Inferior parietal cortex (tissue), 1 donor: ENCODE results near the gene SEMA7A.
A peak's percentile ranks its signal among the peaks of the same experiment; 100 is the strongest.
"Not testable (repeated sequence)": the region's sequence is repeated elsewhere in the genome, so short reads cannot be mapped to it uniquely, and the experiment has no call there.

Source experiments
- DNase-seq: peaks from one replicate; pipeline ENCODE4 v3.0.0-alpha.2; 2016; ENCODE audit errors: extremely low spot score

Gene SEMA7A

DNA sequence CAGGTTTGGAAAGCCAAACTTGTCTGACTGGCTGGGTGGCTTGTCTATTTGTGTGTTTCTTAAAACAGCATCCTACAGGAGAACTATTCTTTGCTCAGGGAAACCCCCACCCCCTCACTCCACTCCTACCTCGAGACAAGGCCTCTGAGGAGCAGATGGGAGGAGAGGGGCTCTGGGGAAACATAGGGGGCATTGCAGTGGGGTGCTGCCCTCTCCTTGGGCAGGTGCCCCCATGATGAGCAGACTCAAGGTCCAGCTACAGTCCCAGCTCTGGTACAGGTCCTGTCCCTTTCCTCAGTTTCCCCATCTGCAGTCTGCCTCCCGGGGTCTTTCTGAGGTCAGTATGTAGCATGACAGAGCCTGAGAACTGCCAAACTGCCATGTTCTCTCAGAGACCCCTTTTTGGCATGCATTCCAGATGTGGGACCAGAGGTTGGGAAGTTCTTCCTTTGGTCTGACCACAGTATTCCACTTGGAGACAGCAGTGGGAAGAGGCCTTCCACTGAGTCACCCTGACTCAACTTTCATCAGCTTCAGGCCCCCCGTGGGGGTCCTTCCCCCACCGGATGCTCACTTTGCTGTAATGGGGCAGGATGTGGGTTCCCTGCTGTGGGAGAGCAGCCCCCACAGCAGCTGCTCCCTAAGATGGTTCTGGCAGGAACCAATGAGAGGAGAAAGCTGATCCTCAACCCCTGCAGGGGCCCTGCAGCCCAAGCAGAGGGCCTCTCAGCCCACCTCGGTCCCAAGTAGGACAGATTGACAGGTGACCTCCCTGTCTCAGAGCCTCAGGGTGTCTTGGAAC lies 34.0 kb downstream of the SEMA7A start:
- DNase-seq, result no peak

DNA sequence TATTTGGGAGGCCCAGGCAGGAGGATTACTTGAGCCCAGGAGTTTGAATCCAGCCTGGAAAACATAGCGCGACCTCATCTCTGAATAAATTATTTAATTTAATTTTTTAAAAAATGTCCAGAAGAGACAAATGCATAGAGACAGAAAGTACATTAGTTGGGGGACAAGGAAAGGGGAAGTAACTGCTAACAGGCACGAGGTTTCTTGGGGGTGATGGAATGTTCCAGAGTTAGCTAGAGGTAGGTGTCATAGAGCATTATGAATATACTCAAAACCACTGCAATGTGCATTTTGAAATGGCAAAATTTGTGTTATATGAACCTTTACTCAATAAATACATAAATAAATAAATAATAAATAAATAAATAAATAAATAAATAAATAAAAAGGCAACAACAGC lies 34.7 kb downstream of the SEMA7A start:
- no peak for DNase-seq

DNA sequence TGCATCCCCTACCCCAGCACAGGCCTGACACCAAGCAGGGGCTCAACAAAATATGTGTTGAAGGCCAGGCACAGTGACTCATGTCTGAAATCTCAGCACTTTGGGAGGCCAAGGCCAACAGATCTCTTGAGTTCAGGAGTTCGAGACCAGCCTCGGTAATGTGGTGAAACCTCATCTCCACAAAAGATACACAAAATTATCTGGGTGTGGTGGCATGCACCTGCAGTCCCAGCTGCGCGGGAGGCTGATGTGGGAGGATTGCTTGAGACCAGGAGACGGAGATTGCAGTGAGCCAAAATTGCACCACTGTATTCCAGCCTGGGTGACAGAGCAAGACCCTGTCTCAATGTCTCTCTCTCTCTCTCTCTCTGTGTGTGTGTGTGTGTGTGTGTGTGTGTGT lies 35.6 kb downstream of the SEMA7A start:
- no peak for DNase-seq

DNA sequence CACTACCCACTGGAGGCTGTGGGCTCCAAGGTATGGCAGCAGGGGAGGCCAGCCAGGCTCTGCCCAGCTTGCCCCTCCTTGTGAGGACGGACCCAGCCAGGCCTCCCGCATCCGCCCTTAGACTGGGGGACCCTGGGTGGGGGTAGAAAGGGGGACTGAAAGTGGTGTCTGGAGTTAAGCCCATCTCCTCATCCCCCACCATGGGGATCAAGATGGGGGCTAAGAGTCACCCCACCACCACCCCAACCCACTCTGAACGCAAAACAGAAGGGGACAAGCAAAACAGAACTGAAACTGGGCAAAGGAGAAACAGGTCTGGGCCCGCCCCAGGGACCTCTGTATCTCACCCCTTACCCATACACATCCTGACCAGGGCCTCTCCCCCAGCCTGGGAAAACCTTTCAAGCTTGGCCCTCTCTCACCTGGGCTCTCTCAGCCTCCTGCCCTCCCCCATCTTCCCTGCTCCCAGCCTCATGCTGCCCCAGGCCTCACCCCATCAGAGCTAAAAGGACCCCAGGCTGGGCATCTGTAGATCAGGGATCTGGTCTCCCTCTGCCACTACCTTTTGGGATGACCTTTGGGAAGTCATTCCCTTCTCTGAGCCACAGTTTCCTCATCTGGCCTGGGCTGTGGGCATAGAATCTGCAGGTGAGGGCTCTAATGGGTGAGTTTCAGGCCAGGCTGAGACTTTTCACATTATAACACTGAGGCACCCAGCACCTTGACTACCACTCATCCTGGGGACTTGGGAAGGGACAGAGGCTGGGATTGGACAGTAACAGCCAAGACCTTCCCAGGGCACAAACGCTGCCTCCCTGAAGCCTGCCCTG lies 36.3 kb downstream of the SEMA7A start:
- DNase-seq, result no peak

DNA sequence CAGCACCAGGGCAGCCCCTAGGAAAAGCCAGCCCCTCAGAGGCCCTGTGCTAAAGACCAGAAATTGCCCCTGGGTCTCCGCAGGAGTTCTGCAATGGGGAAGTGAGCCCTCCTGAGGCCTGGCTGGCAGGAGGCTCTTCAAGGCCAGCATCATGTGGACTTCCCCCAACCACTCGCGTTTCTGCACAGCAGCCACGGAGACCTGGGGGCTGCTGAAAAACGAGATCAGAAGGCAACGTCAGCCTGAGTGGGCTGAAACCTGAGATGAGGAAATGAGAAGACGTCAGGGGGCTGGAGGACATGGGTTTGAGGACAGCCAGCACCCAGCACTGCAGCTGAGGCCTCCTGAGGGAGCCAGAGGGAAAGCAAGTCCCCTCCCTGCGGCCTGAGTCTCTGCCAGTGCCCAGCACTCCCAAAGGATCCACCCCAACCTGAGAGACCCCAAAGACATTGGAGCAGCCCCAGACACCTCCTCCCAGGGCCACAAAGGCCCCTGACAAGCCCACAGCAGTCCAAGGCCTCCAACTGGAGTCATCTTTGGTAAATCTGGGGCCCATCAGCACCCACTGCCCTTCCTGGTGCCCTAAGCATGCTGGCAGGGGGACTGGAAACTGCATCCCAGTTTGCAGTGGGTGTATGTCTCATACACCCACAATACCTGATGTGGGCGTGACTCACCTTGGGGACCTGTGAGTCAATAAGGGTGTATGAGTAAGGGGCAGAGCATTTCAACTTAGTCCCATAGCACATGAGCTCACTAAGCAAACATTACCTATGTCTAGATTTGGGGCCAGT lies 37.1 kb downstream of the SEMA7A start:
- no peak for DNase-seq

DNA sequence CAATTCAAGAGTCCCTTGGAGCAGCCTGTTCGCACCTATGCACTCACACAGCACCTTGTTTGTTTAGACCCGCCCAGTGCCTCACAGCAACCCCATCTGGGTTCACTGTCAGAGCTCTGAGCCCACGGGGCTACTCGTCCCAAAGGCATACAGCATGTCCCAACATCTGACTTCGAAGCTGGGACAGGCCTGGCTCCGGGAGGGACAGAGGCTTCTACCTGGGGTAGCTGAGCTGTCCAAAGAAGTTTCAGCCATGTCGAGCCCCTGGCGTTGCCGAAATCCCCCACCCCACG lies 37.7 kb downstream of the SEMA7A start:
- no peak for DNase-seq

DNA sequence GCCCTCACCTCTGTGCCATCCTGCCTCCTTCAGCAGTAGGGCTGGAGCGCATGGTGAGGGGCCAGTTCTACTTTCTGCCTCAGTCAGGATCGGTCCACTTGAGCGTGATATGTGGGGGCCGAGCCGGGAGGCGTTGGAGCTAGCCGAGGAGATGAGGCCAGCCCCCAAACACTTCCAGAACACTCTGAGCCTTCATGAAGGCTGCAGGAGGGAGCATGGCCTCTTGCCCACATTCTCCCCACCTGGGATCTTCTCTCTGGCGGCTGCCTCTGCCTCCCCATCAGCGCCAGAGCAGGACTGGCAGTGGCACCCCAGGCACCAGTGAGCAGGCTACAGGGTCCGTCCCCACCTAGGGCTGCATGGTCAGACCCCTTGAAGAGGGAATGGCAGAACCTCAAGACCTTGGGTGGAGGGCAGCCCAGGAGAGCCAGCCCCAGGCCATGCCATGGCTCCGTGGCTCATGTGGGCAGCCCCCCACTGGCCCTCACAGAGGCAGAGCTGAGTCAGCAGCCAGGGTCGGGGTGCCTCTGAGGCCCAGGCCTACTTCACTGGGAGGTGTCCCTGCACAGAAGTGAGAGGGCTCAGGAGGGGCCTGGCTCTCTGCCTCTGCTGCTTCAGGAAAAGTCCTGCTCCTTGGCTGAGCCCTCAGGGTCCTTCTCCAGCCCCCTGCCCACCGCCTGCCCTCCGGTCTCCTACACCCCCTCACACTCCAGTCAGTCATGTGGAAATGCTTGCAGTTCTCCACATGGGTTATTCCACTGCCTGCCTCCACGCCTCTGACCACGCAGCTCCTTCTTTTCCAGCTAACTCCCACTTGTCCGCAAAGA lies 38.2 kb downstream of the SEMA7A start:
- no peak for DNase-seq

DNA sequence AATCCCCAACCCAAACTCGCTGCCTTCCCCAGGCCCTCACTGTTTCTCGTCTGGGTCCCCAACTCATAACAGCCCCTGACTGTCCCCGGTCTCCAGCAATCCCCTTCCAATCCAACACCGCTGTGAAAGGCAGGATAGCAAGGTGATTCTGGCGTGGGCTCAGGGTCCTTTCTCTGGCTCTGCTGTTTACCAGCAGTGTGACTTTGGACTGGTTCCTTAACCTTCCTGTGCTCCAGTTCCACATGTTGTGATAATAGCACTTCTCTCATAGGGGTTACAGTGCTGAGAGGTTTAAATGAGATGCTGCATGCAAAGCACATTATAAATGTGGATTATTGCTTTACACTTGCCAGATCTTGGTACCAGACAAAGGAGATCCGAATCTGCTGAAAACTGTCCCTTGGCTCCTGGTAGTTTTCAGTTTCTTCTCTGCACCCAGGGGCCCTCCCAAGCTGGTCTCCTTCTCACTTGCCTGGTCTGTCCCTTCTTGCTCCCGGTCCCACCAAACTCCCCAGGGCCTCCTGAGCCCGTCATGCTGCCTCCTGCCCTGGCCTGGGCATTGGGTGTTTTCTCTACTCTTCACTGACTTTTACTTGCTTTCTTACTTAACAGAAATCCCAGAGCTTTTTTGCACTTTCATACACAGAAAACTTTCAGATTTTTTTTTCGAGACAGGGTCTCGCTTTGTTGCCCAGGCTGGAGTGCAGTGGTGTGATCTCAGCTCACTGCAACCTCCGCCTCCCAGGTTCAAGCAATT lies 39.5 kb downstream of the SEMA7A start:
- DNase-seq, result no peak

DNA sequence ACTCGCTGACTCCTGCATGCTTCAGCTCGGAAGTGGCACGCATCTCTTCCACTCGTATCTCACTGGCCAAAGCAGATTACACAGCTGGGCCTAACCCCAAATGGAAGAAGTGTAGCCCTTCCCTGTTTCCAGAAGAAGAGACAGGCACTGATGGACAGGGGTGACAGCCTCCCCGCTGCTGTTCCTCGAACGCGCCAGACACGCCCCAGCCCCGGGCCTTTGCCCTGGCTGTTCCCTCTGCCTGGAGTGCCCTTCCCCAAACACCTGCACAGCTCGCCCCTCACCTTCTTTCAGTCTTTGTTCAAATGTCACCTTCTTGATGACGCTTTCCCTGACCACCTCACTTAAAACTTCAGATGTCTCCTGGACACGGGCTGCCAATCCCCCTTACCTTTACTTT lies 40.3 kb downstream of the SEMA7A start:
- no peak for DNase-seq

DNA sequence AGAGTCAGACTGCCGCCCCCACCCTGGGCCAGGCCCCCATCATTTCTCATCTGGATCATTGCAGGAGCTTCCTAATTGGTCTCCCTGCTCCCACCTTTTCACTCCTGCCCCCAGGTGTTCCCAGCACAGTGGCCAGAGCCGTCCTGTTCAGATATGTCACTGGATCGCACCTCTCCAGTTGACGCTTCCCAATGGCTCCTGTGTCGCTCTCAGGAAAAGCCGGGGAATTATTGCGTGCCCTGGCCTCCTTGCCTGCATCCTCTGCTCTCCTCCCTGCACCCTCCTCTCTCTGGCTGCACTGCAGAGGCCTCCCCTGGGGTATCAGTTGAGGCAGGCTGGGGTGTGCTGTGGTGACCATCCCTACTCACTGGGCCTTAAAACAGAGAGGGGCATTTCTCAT lies 40.9 kb downstream of the SEMA7A start:
- DNase-seq, result no peak

DNA sequence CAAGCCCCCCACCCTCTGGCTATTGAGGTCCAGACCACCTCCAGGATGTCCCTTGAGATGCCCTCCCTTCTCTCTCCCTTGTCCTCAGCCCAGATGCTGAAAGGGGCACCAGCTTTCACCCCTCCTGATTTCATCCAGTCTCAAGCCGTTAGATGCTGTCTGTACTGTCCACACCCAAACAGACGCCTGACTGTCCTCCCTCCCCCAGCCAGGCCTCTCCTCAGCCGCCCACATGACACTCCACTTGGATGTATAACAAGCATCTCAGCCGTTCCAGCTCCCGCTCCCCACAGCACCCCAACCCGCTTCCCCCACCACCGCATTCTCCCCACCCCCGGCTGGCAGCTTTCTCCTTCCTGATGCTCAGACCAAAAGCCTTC lies 41.3 kb downstream of the SEMA7A start:
- peak; percentile 55 for DNase-seq

DNA sequence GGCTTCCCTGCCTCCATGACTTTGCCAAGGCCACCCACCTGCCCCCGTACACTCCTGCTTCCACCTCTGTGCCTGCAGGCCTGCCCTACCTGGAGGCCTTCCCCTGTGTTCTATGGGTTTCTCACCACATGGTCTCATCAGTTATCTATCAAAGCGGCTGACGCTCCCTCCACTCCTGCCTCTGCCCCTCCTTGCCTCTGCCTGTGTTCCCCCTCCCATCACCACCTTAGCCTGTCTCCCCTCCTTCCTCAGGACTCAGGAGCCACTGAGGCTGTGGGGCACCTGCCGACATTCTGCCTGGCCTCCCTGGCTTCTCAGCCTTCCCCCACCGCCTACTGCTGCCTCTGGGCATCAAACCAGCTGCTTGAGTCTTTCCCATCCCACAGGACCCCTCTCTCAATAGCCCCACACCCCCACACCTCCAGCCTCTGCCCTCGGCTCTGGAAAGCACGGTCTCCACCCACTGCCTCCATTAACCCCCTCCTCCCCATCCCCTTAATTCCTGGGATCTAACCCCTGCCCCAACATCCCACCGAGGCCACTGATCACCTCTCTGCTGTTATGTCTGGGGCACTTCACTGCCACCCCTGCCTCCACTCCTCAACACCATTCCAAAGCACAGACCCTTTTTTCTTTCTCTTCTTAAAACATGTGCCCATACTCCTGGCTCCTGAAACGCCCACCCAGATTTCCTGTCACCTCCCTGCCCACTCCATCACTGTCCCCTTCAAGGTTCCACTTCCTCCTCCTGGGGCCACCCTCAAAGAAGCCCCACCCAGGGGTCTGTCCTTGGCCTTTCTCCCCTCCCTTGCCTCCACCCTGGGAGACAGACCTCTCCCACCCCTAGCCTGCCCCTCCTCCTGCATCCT lies 41.9 kb downstream of the SEMA7A start:
- DNase-seq, result no peak

DNA sequence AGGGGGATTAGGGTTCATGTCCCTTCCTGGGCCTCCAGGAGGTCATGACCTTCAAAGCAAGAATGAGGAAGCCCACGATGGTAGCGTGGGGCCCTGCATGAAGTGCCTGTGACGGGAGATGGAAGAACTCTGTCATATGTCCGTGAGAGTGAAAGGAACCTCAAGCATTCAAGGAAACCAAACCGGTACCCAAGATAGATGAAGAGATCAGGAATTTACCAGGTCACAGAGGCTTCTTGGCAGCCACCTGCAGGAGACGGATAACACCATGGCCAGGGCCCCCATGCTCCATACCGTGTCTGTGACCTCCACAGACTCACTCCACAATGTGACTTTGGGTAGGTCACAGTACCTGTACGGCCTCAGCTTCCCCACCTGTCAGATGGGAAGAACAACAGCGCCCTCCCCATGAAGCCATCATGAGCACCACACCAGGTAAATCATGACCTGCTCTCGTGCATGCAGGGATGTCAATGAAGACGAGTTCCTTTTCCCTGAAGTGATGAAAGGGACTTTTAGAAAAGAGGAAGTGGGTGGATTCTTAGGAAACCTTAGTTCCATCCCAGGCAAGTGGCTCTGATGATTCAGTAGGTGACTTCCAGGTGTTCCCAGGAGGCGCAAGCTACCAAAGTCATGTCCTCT lies 43.0 kb downstream of the SEMA7A start:
- DNase-seq, result no peak

DNA sequence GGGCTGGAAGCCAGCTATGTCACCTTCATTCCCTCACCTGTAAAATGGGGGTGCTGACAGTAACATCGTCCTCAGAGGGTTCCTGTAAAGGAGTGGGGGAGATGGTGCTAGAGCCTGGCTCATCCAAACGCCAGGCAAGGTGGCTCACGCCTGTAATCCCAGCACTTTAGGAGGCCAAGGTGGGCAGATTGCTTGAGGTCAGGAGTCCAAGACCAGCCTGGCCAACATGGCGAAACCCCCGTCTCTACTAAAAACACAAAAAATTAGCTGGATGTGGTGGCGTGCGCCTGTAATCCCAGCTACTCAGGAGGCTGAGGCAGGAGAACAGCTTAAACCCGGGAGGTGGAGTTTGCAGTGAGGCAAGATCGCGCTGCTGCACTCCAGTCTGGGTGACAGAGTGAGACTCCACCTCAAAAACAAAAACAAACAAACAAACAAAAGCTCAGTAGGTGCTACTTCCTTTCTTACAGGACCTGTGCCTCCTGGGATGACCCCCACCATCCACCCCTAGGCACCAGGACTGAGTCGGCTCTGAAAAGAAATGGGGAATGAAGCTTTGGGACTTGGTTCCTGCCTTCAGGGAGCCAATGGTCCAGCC lies 43.6 kb downstream of the SEMA7A start:
- DNase-seq, result not testable (repeated sequence)

DNA sequence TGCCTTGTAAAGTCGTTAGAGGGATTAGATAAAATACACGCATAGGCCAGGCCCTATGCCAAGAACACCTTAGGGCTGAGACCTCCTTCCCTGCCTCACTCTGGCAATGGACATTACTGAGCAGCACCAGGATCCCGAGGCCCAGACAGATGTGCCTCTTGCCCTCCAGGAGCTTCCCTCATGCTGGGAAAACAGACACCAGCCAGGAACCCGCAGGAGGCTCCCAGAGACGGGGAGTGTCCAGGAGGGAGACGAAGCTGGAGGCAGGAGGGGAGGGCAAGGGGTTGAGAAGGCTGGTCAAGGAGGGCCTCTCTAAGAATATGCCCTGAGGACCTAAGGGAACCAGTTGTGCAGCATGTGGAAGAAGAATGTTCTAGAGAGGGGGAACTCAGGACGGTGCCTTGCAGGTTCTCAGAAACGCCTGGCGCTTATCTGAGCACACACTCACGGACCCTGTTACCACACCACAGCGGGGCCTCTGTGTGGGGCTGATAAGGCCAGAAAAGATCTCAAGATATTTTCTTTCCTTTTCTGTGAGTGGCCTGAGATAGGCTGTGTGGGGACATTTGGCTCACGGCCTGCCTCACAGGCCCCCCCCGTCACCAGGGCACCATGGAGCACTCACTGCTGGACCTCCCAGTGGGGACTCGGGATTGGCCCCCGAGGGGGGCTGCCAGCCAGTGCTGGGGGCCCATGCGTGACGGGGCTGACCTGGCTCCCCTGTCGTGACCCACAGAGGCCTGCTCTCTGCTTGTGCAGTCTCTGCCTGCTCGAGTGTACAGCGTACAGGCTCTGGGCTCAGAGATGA lies 44.3 kb downstream of the SEMA7A start:
- peak; percentile 45 for DNase-seq

DNA sequence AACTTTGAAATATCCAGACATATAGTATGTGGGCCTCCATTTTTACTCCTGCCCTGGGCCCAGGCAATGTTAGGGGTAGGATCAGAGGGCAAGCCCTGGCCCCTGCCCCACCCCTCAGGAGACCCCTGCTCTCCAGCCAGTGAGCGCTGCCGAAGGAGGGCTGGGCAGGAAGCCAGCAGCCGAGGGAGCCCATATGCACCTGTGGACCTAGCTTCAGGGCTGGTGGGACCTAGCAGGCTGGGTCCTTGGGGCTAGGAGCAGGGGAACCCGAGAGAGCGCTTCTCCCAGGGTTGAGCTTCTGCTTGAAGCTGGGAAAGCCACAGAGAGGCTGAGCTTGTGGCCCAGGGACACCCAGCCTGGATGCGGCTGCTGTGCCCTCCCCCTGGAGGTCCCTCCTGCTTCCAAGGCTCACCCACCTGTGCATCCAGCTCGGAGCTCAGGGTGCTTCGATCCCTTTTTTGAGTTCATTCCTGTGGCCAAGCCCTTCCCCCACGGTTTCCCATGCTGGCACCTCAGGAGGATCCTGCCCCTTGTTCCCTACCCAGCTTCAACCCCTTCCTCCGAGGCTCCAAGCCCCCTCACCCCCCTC lies 45.3 kb downstream of the SEMA7A start:
- DNase-seq, result no peak

DNA sequence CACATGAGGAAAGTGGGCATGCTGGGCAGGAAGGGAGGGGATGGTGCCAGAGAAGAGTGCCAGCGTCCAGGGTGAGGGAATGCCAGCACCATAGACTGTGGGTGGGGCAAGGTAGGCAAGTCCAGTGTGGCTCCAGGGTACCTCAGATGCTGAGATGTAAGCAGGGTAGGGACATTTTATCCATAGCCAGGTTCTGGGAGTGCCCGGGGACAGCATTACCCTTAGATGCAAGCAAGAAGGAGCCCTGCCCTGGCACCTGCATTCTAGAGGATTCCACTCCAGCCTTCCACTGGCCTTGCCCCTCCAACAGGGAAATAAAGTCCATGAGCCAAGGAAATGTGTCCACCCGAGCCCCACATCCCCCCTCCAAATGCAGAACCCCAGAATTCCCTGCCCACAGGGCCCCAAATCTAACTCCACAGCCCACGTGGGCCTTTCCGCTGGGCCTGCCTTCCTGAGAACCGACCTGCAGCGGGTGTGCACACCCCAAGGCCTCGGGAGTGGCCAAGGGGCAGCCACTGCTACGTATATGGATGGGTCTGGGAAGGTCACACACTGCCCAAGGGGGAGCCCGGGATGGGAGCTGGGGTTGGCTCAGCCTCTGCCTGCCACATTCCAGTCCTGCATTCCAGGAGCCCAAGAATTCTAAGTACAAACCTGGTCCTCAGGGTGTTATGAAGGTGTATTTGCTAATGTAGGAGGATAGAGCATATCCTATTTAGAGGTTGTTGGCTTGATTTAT lies 46.0 kb downstream of the SEMA7A start:
- no peak for DNase-seq
